GM19324 (cell line): Measurements from ENCODE around the gene SEC14L3.
A peak's percentile ranks its signal among the peaks of the same experiment; 100 is the strongest.

Experiments
- ATAC-seq: cut with Tn5 transposase; IDR thresholded peaks from one replicate; pipeline ENCODE4 v1.9.1; 2021; ENCODE audit warnings: mild to moderate bottlenecking, moderate library complexity; ENCODE audit not compliant: unreplicated experiment, low FRiP score

SEC14L3 gene

DNA sequence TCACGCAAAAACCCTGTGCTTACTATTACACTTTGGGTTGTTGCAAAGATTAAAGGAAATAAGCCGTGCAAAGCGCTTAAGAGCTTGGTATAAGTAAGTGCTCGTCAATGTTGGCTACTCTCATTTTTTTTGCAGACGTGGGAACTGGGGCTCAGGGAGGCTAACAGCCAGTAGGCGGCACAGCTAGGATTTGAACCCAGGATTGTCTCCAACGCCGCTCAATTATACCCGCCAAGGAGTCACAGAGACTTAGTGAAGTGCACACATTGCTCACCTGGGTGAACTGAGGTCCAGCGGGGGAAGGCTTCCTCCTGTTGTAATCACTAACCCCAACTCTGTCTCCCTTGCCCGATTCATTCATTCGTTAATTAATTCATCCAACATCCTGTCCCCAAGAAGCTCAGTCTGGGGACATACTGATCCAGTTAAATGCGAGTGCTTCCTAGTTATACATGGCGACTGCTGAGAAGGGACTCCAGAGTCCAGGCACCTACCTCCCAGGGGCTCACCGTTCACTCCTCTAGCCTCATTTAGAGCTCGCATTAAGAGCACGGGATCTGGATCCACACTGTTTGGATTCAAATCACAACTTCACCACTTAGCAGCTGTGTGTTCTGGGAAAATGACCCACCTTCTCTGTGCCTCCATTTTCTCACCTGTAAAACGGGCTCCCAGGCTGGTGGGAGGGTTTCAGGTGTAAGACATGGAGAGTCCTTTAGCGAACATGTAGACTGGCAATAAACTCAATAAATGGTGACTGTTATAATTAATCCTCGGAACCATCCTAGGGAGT lies 47.1 kb downstream of the SEC14L3 start:
- no peak for ATAC-seq

DNA sequence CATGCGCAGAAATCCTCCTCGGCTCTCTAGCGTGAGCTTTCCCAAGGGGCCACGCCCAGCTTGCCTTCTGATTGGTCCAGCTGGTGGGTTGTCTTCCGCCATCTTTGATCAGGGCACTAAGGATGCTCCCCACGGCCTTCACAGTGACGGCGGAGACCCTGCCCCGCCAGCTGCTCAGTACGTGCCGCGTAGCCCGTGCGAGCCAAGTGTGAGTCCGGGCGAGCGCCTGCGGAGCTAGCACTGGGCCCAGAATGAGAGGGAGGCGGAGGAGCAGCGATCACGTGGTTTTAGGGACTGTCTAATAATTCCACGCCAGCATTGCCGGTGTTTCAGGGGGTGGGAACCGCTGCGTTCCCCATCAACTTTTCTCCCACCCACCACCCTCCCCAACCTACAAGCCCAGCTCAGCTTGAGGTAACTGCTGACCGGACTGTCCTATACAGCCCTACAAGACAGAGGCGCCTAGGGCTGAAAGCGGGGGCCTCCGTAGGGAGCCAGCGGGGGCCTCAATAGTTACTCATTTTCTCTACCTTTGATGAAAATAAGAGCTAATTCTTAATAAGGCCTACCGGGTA lies 47.8 kb downstream of the SEC14L3 start:
- ATAC-seq = peak; percentile 92

DNA sequence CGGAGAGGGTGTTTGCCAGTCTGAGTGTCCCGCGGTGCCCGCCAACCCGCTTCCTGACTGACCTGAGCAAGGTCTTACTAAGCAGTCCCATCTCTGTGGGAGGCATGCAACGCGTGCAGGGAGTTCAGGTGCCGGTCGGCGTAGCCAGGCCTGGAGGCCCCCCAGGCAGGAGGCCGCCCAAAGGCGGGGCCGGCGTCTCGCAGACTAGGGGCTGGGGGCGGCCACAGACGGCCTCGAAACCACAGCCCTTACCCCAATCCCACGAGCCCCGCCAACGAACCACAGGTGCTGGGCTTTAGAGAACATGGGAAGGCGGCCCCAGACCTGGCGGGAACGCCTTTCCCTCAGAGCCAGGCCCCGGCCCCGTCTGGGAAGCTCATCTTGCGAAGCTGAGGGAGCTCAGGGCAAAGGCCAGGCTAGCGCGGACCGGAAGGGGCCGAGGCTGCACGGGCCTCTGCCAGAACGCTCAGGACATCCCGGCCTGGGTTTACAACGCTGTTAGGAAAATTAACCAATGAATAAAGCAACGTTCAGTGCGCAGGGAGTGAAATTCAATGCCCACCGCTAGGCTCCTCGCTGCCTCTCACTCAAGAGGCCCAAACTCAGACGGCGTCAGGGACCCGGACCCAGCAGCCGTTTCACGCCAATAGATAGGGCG lies 48.4 kb downstream of the SEC14L3 start:
- ATAC-seq = peak; percentile 32

DNA sequence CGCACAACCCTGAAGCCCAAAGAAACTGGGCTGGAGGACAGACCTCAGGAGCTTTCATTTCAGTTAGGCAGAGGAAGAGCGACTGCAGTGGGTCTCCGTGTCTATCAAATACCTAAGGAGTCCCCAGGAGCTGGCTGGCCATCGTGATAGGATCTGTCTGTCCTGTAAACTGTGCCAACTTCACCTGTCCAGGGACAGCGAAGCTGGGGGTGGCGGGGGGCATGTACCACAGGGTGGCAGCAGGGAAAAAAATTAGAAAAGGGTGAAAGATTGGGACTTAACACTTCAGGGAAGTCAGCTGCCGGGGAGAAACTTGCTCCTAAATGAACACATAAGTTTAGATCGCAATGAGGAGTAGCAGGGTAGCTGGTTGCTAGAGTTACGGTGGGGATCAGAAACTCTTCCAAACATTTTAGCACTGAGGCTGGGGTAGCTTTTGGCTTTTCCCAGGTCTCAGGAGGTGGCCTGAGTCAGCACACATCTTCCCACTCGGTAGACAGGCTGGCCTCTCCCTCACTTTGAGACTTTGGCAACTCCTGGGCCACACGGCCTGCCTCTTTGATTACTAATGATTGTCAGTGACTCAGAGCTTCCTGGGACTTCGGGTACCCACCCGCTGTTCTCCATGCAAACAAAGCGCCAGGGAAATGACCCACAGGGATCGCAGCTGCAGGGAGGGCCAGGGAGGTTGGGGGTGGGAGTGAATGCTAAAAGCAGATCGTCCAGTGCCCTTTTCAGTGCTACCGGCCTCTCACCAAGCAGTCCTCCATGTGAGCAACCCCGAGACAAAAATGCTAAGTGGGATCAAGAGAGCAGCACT lies 49.1 kb downstream of the SEC14L3 start:
- no peak for ATAC-seq

DNA sequence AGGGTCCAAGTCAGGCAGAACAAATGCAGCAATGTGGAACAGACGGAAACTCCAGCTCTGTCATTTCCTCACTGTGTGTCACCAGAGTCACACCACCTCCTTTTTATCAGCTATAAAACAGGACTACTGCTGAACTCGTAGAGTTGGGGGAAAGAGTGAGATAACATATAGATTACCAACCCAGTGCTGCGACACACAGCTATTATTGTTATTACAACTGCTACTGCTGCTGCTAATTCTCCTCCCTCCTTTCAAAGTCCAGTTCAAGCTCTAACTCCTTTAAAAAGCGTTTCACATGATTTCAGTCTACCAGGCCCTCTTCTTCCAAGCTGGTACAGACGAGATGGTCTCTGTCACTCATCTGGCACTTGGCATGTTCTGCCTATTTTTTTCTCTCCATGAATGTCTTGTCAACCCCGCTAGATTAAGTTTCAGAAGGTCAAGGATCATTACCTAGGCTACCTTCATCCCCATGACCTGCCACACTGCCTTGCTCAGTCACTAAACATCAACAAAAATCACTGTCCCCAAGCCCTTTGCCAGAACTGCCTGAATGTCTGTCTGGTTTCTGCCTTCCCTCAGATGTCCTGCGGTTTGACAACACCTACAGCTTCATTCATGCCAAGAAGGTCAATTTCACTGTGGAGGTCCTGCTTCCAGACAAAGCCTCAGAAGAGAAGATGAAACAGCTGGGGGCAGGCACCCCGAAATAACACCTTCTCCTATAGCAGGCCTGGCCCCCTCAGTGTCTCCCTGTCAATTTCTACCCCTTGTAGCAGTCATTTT lies 49.9 kb downstream of the SEC14L3 start:
- no peak for ATAC-seq

DNA sequence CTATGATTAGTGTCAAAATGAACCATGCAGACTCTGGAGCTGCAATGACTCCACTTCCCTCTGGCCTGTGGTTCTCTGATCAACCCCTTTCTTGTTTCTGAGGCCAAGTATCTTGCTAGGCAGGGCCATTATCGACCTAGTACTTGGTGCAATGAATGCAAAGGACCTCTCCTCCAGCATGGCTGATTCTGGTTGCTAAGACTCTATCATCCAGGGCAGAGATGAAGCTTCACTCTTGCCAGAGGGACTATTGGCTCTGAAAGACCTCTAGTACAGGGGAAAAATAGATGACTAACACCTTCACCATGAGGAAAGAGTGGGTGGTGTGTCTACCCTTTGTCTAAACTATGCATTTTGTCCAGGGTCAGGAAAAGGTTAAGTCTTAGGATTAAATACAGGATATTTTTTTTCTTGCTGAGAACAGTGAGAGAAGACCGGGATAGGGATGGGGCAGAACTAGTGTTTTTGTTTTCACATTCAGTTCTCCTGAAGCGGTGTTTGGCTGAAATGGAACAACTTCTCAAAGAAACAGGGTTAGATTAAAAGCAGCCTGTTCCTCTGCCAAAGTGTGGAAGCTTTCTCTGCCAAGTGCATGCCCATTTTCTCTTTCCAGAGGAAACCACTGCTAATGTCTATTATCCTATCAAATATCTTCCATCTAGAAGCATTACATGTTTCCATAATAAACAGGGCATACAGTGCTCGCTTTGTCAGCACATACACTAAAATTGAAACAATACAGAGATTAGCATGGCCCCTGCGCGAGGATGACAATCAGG lies 51.3 kb downstream of the SEC14L3 start:
- ATAC-seq = no peak

DNA sequence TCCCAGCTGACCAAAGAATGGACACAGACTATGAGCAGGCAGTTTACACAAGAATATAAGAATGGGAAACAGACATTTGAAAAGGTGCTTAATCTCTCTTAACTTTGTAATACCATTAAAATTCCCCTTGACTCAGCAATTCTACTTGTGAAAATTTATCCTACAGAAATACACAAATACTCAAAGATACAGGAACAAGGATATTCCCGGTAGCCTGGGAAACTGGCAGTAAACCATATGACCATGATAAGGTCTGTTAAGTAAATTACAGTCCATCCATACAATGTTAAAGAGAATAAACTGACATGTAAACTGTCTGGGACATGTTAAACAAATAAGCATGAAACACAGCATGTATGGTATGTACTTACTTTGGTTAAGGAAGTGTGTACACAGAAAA lies 55.0 kb downstream of the SEC14L3 start:
- no peak for ATAC-seq

DNA sequence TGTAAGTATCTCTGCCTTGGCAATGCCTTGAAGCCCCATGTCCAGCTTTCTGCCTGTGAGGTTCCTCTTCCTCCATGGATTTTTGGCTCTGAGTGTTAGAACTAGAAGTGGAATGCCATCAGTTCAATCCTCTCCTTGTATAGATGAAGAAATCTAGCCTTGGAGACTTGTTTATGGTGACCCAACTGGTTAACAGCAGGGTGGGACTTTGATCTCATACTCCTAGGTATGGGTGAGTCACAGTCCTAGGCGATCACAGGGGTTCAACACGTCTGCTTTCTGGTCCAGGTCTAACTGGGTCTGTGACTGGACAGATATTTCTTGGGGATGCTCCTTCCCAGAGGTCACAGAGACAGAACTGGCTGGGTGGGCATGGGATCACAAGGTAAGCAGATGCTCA lies 55.4 kb downstream of the SEC14L3 start:
- no peak for ATAC-seq

DNA sequence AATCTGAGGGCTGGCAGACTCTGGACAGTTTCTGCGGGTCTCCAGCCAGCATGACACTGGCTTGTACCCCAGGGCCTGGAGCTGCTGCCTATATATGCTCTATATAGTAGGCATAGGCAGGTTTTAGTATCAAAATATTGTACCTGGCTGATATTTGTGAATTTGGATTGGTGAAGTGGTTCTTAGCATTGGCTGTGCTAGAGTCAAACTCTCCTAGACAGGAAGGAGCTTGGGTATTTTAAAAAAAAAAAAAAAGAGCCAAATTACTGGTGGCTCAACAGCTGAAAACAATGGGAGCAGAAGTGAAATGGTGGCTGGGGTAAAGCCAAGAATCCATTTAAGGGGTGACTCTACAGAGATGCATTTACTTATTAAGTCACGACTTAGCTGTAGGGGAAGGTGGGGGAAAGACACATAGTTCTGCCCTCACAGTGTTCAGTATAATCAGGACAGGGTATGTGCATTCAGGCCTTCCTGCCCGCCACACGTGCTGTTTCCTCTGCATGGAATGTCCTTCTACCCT lies 57.2 kb downstream of the SEC14L3 start:
- no peak for ATAC-seq

DNA sequence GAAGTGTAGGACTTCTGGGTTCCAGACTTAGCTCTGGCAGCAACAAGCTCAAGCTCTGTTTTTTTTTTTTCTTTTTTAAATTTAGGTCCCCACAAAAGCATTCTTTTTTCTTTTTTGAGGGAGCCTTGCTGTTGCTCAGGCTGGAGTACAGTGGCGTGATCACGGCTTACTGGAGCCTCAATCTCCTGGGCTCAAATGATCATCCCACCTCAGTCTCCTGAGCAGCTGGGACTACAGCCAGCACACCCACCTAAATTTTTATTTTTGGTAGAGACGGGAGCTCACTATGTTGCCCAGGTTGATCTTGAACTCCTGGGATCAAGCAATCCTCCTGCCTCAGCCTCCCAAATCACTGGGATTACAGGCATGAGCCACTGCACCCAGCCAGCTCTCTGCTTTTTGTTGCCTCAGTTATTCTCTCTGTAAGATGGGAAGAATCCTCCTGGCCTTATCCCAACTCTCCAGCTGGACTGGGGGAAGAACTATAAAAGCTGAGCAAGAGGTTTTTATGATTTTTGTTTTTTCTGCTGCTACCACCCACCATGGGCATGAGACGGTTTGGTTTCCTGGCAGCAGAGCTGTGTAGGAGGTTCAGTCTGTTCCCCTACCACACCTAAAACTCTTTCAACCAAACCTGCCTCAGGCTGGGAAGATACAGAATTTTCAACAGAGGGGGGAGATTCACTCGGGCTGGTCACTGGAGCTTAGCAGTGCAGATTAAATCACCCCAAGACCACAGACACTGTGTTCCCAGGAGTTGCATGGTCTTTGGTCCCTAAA lies 57.9 kb downstream of the SEC14L3 start:
- ATAC-seq = no peak

DNA sequence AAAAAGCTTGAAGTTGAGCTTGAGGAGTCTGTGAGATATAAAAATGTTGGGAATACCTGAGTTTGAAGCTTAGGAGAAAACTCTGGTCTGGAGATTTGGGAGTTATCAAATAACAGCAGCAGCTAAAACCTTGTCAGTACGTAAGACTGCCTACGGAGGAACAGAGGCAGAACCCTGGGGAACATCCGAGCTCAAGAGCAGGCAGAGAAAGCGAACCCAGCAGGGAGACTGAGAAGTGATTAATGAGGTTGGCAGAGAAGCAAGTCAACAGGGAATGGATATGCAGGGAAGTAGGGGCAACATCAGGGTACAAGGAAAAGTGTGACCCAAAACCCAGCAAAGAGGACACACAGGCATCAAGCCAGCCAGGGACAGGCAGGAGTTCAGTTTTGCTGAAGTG lies 58.8 kb downstream of the SEC14L3 start:
- no peak for ATAC-seq

DNA sequence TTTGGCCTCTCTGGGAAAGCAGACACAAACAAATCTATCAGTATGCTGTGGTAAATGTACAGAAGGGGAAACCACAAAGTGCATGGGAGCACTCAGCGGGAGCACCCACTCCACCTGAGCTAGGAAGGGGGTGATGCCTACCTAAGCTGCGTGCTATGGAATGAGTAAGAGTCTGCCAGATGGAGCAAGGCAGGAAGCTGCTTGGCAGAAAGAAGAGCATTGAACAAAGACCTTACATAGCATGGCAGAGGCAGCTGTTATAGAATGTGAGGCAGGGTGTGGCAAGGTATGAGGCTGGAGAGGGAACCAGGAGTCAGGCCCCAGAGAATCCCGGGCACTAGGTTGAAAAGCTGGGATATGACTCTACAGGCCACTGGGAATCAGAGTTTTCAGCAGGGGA lies 60.0 kb downstream of the SEC14L3 start:
- no peak for ATAC-seq
